HAP-1 (cell line): Measurements from ENCODE around the gene TMCO4.

Experiments used
- DNase-seq, 2 experiments: peaks; one replicate each; pipeline ENCODE4 v3.0.0-alpha.2; 2016 to 2020; ENCODE audit warnings: low spot score in 2 of 2
- H3K27me3 ChIP-seq: fragments of 250-450 bp; sonication (Bioruptor Pico); 2 replicates; pipeline ENCODE4 v1.5.1; 2020; ENCODE audit warnings: low read depth, mild to moderate bottlenecking, moderate library complexity
- H3K36me3 ChIP-seq: fragments of 250-450 bp; sonication (Bioruptor Pico); replicated peaks from 2 replicates; pipeline ENCODE4 v1.5.1; 2020; ENCODE audit warnings: mild to moderate bottlenecking
- H3K4me1 ChIP-seq: fragments of 250-450 bp; sonication (Bioruptor Pico); 2 replicates; pipeline ENCODE4 v1.5.1; 2020; ENCODE audit warnings: mild to moderate bottlenecking
- H3K4me3 ChIP-seq: fragments of 250-450 bp; sonication (Bioruptor Pico); 2 replicates; pipeline ENCODE4 v1.5.1; 2020; ENCODE audit warnings: mild to moderate bottlenecking, moderate library complexity
- H3K9me3 ChIP-seq: fragments of 250-450 bp; sonication (Bioruptor Pico); 2 replicates; pipeline ENCODE4 v1.5.1; 2020; ENCODE audit warnings: mild to moderate bottlenecking, moderate library complexity
- in situ Hi-C: fragments of 300-500 bp; cut with MboI; formaldehyde crosslinking; loops from 3 replicates; pipeline ENCODE4 v1.14.3; 2020; ENCODE audit warnings: low sequenced_read_pairs, inconsistent platforms, mixed read lengths

TMCO4 gene

DNA sequence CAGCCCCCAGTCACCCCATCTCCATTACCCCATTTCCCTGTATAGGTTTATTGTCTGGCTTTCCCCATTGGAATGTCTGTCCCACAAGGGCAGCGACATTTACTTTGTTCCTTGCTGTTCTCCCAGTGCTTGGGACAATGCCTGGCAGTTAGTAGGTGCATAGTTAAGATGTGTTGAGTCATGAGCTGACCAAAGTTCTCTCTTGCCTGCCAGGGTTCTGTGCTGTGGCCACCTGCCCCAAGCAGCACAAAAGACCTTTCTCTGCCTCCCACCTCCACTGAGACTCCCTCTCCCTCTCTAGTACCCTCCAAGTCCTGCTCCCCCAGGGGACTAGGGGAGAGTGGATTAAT, 40.0 kb downstream of the TMCO4 start:
- Histone ChIP-seq H3K27me3 (no peaks in the 10 kb centered on the region), H3K36me3 (no peaks in the 10 kb centered on the region), H3K4me3 (no peak overlapping the region), H3K4me1 (peaks cover 9% of the 10 kb centered on the region), H3K9me3 (no peaks in the 10 kb centered on the region)
- in situ Hi-C loops = no loop called here
- DNase-seq = no peak

DNA sequence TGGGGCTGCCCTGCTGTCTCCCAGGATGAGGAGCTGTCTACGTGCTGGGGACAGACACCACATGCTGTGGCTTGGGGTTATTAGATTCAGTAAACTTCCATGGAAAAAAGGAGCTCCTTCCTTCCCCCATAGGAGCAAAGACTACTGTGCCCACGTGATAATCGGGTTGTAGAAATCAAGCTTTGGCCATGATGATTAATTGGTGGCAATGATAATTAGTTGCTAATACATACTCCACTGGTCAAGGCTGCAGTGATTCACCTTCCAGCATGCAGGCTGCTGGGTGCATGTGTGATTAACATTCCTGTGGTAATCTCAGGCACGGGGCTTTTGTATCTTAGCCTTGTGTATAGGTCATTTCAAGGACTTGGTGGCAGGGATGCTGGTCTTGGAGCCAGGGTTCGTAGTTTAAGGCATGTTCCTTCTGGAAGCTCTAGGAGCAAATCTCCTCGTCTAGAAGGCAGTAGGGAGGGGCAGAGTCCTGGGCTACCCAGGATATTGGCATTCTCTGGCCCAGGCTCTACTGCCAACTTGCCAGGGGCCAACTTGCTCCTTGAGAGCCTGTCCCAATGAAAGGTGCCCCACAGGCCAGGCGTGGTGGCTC, 41.4 kb downstream of the TMCO4 start:
- Histone ChIP-seq H3K4me1 (peaks cover 15% of the 10 kb centered on the region), H3K9me3 (no peaks in the 10 kb centered on the region), H3K27me3 (no peaks in the 10 kb centered on the region), H3K4me3 (no peak overlapping the region), H3K36me3 (no peaks in the 10 kb centered on the region)
- in situ Hi-C loops = no loop called here
- peak; percentile 47 to 48 for DNase-seq

DNA sequence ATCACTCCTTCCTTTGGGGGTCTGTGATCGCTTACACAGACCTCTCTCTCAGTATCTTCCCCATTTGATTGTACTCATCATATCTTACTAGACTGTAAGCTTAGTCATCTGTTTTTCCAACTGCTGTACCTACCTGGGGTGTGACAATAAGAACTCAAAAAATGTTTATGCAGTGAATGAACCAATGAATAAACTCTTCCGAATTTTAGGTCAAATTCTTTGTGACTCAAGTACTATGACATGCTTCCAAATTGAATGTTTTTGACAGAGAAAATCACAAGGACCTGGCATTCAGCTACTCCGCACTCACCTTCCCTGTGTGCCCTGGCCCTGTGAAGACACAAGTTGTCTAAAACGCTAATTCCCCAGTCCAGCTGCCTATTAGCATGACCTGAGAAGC, 42.1 kb downstream of the TMCO4 start:
- no peaks in the 10 kb centered on the region for H3K27me3 ChIP-seq
- H3K36me3 ChIP-seq = no peaks in the 10 kb centered on the region
- no peak for DNase-seq
- H3K9me3 ChIP-seq = no peaks in the 10 kb centered on the region
- in situ Hi-C loops = no loop called here
- H3K4me1 ChIP-seq = peaks cover 15% of the 10 kb centered on the region
- H3K4me3 ChIP-seq = no peak overlapping the region

GRCh38 chr1:19756480-19756879, 43.2 kb downstream of the TMCO4 start:
- no peak overlapping the region for H3K4me3 ChIP-seq
- in situ Hi-C loops = no loop called here
- DNase-seq = no peak
- no peaks in the 10 kb centered on the region for H3K27me3 ChIP-seq
- peaks cover 15% of the 10 kb centered on the region for H3K4me1 ChIP-seq
- H3K36me3 ChIP-seq = no peaks in the 10 kb centered on the region
- no peaks in the 10 kb centered on the region for H3K9me3 ChIP-seq

GRCh38 chr1:19754482-19754881, 45.2 kb downstream of the TMCO4 start:
- Histone ChIP-seq H3K27me3 (no peaks in the 10 kb centered on the region), H3K4me1 (peaks cover 15% of the 10 kb centered on the region), H3K36me3 (no peaks in the 10 kb centered on the region), H3K4me3 (no peak overlapping the region), H3K9me3 (no peaks in the 10 kb centered on the region)
- DNase-seq = peak; percentile 19 to 27
- in situ Hi-C loops = no loop called here

DNA sequence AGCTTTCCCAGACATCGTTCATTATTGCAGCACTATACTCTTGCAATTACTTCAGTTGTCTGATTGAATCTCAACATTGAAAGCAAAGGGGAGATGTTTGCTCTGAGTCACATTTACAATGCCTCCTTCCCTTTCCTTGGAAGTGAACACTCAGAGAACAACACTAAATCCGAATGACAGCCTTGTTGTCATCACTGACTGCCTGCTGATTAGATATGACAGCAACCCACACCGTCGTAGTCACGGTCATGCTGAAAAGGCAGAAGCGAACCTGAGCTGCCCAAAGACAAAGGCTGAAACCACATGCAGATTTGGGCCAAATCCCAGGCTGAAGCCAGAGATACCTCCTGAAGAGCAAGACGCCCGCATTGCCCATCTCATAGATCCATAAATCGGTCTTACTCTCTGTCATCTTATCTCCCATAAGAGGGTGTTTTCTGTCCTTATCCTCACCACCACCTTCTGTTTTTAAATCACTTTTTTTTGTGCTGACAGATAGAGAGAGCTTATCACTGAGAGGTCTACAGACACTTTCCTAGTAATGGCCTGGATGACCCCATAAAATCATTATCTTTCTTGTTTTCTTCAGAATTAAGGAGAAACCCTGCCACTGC, 47.5 kb downstream of the TMCO4 start:
- no peaks in the 10 kb centered on the region for H3K36me3 ChIP-seq
- peaks cover 7% of the 10 kb centered on the region for H3K4me1 ChIP-seq
- no peaks in the 10 kb centered on the region for H3K27me3 ChIP-seq
- no peaks in the 10 kb centered on the region for H3K9me3 ChIP-seq
- no peak for DNase-seq
- no peak overlapping the region for H3K4me3 ChIP-seq
- in situ Hi-C loops = no loop called here

DNA sequence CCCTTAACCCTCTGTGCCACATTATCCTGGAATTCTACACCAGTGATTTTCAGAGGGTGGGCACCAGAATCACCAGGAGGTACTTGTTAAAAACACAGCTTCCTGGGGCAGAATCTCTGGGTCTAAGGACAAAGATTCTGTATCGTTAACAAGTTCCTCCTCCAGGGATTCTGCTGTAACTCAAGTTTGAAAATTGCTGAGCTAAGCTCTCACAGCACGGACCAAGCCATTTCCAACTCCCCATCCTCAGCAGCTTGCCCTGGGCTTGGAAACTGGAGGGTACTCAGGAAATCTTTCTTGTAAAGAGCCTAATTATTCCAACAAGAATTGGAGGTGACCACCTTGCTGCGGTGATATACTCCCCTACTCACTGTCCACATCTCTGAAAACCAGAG, 48.8 kb downstream of the TMCO4 start:
- no peaks in the 10 kb centered on the region for H3K9me3 ChIP-seq
- no peaks in the 10 kb centered on the region for H3K36me3 ChIP-seq
- H3K27me3 ChIP-seq = no peaks in the 10 kb centered on the region
- in situ Hi-C loops = no loop called here
- DNase-seq = no peak
- H3K4me1 ChIP-seq = peaks cover 7% of the 10 kb centered on the region
- no peak overlapping the region for H3K4me3 ChIP-seq

- in situ Hi-C loops = no loop called here
- no peak overlapping the region for H3K4me3 ChIP-seq
- H3K9me3 ChIP-seq = no peaks in the 10 kb centered on the region
- no peaks in the 10 kb centered on the region for H3K36me3 ChIP-seq
- no peaks in the 10 kb centered on the region for H3K27me3 ChIP-seq
- no peak for DNase-seq
- H3K4me1 ChIP-seq = peaks cover 7% of the 10 kb centered on the region
These were observed 49.4 kb downstream of the TMCO4 start for GRCh38 chr1:19750101-19750881.

- no peak for DNase-seq
- in situ Hi-C loops = no loop called here
- no peaks in the 10 kb centered on the region for H3K36me3 ChIP-seq
- no peaks in the 10 kb centered on the region for H3K27me3 ChIP-seq
- no peak overlapping the region for H3K4me3 ChIP-seq
- H3K4me1 ChIP-seq = peaks cover 5% of the 10 kb centered on the region
- H3K9me3 ChIP-seq = no peaks in the 10 kb centered on the region
These were observed 50.0 kb downstream of the TMCO4 start for GRCh38 chr1:19749685-19750084.

- Histone ChIP-seq H3K9me3 (no peaks in the 10 kb centered on the region), H3K4me1 (no peaks in the 10 kb centered on the region), H3K36me3 (no peaks in the 10 kb centered on the region), H3K4me3 (no peak overlapping the region), H3K27me3 (no peaks in the 10 kb centered on the region)
- no peak for DNase-seq
- in situ Hi-C loops = no loop called here
These were observed 52.0 kb downstream of the TMCO4 start for GRCh38 chr1:19747761-19748160.

- in situ Hi-C loops = no loop called here
- Histone ChIP-seq H3K27me3 (no peaks in the 10 kb centered on the region), H3K36me3 (no peaks in the 10 kb centered on the region), H3K4me3 (no peak overlapping the region), H3K4me1 (no peaks in the 10 kb centered on the region), H3K9me3 (no peaks in the 10 kb centered on the region)
- DNase-seq = no peak
These were observed 54.8 kb downstream of the TMCO4 start for GRCh38 chr1:19744886-19745285.

GRCh38 chr1:19744335-19744743, 55.4 kb downstream of the TMCO4 start:
- H3K27me3 ChIP-seq = no peaks in the 10 kb centered on the region
- H3K4me1 ChIP-seq = no peaks in the 10 kb centered on the region
- no peak overlapping the region for H3K4me3 ChIP-seq
- in situ Hi-C loops = no loop called here
- H3K9me3 ChIP-seq = no peaks in the 10 kb centered on the region
- no peak for DNase-seq
- no peaks in the 10 kb centered on the region for H3K36me3 ChIP-seq

DNA sequence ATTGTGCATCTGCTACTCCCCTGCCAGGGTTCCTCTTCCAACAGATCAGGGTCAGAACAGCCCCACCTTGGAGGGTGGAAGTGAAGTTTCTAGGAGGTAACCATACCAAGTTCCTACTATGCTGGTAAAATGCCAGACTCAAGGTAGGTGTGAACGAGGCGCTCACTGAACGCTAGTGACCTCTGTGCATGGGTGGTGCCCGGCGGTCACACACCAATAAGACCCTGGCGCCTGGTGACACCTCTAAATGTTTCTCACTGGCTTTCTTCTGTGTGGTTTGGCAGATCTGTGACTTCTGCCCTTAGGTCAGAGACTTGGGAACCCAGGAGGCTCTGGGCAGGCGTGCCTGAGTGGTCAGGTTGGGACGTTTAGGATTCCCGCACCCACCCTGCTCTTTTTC, 55.9 kb downstream of the TMCO4 start:
- no peak overlapping the region for H3K4me3 ChIP-seq
- H3K36me3 ChIP-seq = no peaks in the 10 kb centered on the region
- no peaks in the 10 kb centered on the region for H3K9me3 ChIP-seq
- H3K27me3 ChIP-seq = no peaks in the 10 kb centered on the region
- no peaks in the 10 kb centered on the region for H3K4me1 ChIP-seq
- in situ Hi-C loops = no loop called here
- DNase-seq = no peak

- Histone ChIP-seq H3K4me1 (no peaks in the 10 kb centered on the region), H3K27me3 (no peaks in the 10 kb centered on the region), H3K9me3 (no peaks in the 10 kb centered on the region), H3K36me3 (no peaks in the 10 kb centered on the region), H3K4me3 (no peak overlapping the region)
- in situ Hi-C loops = no loop called here
- DNase-seq = no peak
These were observed 56.5 kb downstream of the TMCO4 start for GRCh38 chr1:19743180-19743579.
